ENCODE results near the gene FAU. TPM values are rescaled to one million over a fixed set of nuclear protein-coding genes. Genes with fewer than 3 reads are reported as not detected.
"Not testable (repeated sequence)": the region's sequence is repeated elsewhere in the genome, so short reads cannot be mapped to it uniquely, and the experiment has no call there.

FAU gene
- total RNA-seq, 4 donors from 2014 or later, result 353 to 521 (median 436) TPM

DNA sequence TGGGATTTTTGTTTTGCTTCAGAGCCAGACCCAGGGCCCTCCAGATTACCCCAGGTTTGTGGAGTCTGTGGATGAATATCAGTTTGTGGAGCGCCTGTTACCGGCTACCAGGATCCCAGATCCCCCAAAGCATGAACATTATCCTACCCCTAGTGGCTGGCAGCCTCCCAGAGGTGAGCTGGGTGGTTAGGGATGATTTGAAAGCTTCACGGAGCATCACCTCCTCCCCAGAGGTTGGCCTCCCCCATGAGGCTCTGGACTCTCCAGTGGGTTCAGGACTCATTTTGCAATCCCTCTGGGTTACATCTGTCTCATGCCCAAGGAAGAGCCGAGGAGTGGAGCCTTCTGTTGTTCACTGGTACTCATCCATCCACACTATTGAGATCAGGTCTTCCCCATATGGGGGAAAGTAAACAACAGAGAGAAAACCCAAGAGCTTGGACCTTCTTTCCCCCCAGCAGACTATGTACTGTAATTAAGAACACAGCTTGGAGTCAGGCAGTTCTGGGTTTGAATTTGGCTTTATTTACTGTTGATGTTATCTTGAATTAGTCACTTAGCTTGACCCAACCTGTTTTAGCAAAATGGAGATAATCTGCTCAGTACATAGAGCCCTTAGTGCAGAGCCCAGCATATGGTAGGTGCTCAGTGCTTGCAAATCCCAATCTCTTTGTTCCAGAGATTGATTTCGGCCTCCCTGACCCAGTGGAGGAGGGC lies 2.7 kb upstream of the FAU start:
- H3K4me3 ChIP-seq, result no peak overlapping the region
- H3K4me1 ChIP-seq, result peaks cover 18 to 24% of the 10 kb centered on the region in 2 donors
- TF ChIP-seq, protein P1, sequence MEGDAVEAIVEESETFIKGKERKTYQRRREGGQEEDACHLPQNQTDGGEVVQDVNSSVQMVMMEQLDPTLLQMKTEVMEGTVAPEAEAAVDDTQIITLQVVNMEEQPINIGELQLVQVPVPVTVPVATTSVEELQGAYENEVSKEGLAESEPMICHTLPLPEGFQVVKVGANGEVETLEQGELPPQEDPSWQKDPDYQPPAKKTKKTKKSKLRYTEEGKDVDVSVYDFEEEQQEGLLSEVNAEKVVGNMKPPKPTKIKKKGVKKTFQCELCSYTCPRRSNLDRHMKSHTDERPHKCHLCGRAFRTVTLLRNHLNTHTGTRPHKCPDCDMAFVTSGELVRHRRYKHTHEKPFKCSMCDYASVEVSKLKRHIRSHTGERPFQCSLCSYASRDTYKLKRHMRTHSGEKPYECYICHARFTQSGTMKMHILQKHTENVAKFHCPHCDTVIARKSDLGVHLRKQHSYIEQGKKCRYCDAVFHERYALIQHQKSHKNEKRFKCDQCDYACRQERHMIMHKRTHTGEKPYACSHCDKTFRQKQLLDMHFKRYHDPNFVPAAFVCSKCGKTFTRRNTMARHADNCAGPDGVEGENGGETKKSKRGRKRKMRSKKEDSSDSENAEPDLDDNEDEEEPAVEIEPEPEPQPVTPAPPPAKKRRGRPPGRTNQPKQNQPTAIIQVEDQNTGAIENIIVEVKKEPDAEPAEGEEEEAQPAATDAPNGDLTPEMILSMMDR (IDR thresholded peaks at IDR 0.05 in 4 of 5, conservative IDR thresholded peaks at IDR 0.05 in 1 of 5), result no peak
- TF ChIP-seq POLR2A (IDR thresholded peaks at IDR 0.05), result no peak
- no peak for ATAC-seq
- in situ Hi-C loops (cut with MboI; ENCODE audit: low sequenced_read_pairs in 4 of 4), result no loop called here
- DNase-seq, result no peak
- H3K36me3 ChIP-seq, result peaks cover 0 to 71% of the 10 kb centered on the region in 2 donors
- H3K27ac ChIP-seq, result no peak overlapping the region
- H3K9me3 ChIP-seq, result no peaks in the 10 kb centered on the region
- intact Hi-C loops (cut with DNase I; ENCODE audit: low total_unique reads), result no loop called here
- no peaks in the 10 kb centered on the region for H3K27me3 ChIP-seq

- in situ Hi-C loops (cut with MboI; ENCODE audit: low sequenced_read_pairs in 4 of 4), result no loop called here
- Histone ChIP-seq H3K4me1 (peaks cover 25 to 36% of the 10 kb centered on the region in 2 donors), H3K27ac (peak overlapping the region; percentile 87 to 98 (median 92)), H3K9me3 (no peaks in the 10 kb centered on the region), H3K27me3 (no peaks in the 10 kb centered on the region), H3K36me3 (peaks cover 0 to 53% of the 10 kb centered on the region in 2 donors), H3K4me3 (peak overlapping the region; percentile 79 to 97 (median 90))
- intact Hi-C loops (cut with DNase I; ENCODE audit: low total_unique reads), result no loop called here
- TF ChIP-seq, protein P1 (IDR thresholded peaks at IDR 0.05 in 4 of 5, conservative IDR thresholded peaks at IDR 0.05 in 1 of 5), result no peak
- DNase-seq (no peak), ATAC-seq (no peak)
Measured at GRCh38 chr11:65121447-65121864, 478 bp downstream of the FAU start.

DNA sequence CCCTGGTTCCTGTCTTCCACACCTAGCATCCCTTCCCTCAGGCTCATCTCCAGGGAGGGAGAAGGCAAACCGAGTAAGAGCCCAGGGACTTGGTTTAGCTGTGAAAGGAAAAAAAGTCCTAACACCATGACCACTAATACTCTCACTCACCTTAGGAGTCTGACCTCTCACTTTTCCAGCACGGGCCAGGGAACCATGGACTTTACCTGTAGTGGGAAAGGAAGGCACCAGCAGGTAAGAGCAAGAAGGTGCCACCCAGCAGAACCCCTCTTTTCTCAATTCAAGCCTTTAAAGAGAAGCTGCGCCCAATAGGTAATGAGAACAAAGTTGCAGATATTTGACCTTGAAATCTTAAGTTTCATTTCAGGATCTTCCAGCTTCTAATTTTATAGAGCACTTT lies 1.1 kb downstream of the FAU start:
- Histone ChIP-seq H3K27me3 (no peaks in the 10 kb centered on the region), H3K9me3 (no peaks in the 10 kb centered on the region), H3K4me3 (peak overlapping the region; percentile 79 to 97 (median 90)), H3K4me1 (peaks cover 31 to 42% of the 10 kb centered on the region in 2 donors), H3K27ac (peak overlapping the region; percentile 87 to 98 (median 92)), H3K36me3 (peaks cover 0 to 47% of the 10 kb centered on the region in 2 donors)
- in situ Hi-C loops (cut with MboI; ENCODE audit: low sequenced_read_pairs in 4 of 4), result no loop called here
- ATAC-seq, result no peak
- peak in 1 of 2 donors; percentile 7 for DNase-seq
- no peak for TF ChIP-seq POLR2A (IDR thresholded peaks at IDR 0.05)
- TF ChIP-seq, protein P1 (IDR thresholded peaks at IDR 0.05 in 4 of 5, conservative IDR thresholded peaks at IDR 0.05 in 1 of 5), result no peak
- intact Hi-C loops (cut with DNase I; ENCODE audit: low total_unique reads), result no loop called here

DNA sequence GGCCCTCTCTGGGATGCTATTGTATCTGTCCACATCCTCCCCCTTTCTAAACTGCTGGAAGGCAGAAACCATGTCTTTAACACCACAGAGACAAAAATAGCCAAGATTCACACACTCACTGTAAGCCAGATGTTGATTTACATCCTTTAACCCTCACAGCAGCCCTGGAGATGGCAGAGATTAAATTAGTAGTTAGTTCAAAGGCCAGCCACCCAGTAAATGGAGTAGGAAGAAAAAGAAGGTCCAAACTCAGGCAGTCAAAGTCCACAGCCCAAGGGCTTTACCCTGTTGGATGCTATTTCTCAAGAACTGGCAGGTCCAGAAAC lies 2.3 kb downstream of the FAU start:
- H3K4me3 ChIP-seq, result no peak overlapping the region
- peaks cover 0 to 35% of the 10 kb centered on the region in 2 donors for H3K36me3 ChIP-seq
- TF ChIP-seq, protein P1 (IDR thresholded peaks at IDR 0.05 in 4 of 5, conservative IDR thresholded peaks at IDR 0.05 in 1 of 5), result no peak
- TF ChIP-seq POLR2A (IDR thresholded peaks at IDR 0.05), result no peak
- peak in 1 of 2 donors; percentile 1 for DNase-seq
- no peaks in the 10 kb centered on the region for H3K27me3 ChIP-seq
- no peak for ATAC-seq
- intact Hi-C loops (cut with DNase I; ENCODE audit: low total_unique reads) (loop anchor here (10.0 kb wide), 1 partner anchor 265 kb away; no protein-coding TSS in a partner anchor), in situ Hi-C loops (cut with MboI; ENCODE audit: low sequenced_read_pairs in 4 of 4) (no loop called here)
- peaks cover 31 to 46% of the 10 kb centered on the region in 2 donors for H3K4me1 ChIP-seq
- peak overlapping the region in 3 of 4 donors; percentile 16 to 88 (median 87) for H3K27ac ChIP-seq
- H3K9me3 ChIP-seq, result no peaks in the 10 kb centered on the region

- intact Hi-C loops (cut with DNase I; ENCODE audit: low total_unique reads), result loop anchor here (10.0 kb wide), 1 partner anchor 264 kb away; no protein-coding TSS in a partner anchor
Measured at GRCh38 chr11:65118891-65119669, 2.9 kb downstream of the FAU start.

More at GRCh38 chr11:65118891-65119669, 2.9 kb downstream of the FAU start:
- Histone ChIP-seq H3K36me3 (peaks cover 0 to 29% of the 10 kb centered on the region in 2 donors), H3K4me1 (peaks cover 31 to 46% of the 10 kb centered on the region in 2 donors), H3K27ac (peak overlapping the region; percentile 62 to 87 (median 76))
- H3K27me3 ChIP-seq; H3K4me3 ChIP-seq; in situ Hi-C loops (cut with MboI; ENCODE audit: low sequenced_read_pairs in 4 of 4); H3K9me3 ChIP-seq; ATAC-seq: not testable (repeated sequence)
- DNase-seq, result peak in 1 of 2 donors; percentile 2
